Activated CD4-positive, alpha-beta T cell treated with anti-CD3 and anti-CD28 coated beads, Interleukin-2, amount 10 ng/mL, durations not matched to agents 7 days and 5 days (primary cell): ENCODE data around the gene AFAP1L2. TPM values are rescaled to one million over a fixed set of nuclear protein-coding genes. Genes with fewer than 3 reads are reported as not detected.
"Not testable (repeated sequence)": the region's sequence is repeated elsewhere in the genome, so short reads cannot be mapped to it uniquely, and the experiment has no call there.

Source experiments
- CTCF ChIA-PET: fragments of 350-600 bp; sonication (Branson Sonifier 250); formaldehyde crosslinking; loops from one replicate; lab custom pipeline; 2021; ENCODE audit warnings: antibody characterized with exemption; lab: Charles Lee
- POLR2A ChIA-PET: fragments of 350-600 bp; sonication (Branson Sonifier 250); formaldehyde crosslinking; loops from one replicate; lab custom pipeline; 2021; ENCODE audit warnings: antibody characterized with exemption; lab: Charles Lee
- DNase-seq: peaks from one replicate; pipeline ENCODE4 v3.0.0-alpha.2; 2020
- H3K27ac Mint-ChIP-seq: one replicate; pipeline ENCODE4 v1.8.0; 2021; ENCODE audit warnings: mild to moderate bottlenecking, moderate library complexity, mixed read lengths
- H3K27me3 Mint-ChIP-seq: one replicate; pipeline ENCODE4 v1.8.0; 2021; ENCODE audit warnings: mixed read lengths
- H3K36me3 Mint-ChIP-seq: one replicate; pipeline ENCODE4 v1.8.0; 2021; ENCODE audit warnings: low read depth, mixed read lengths
- H3K4me1 Mint-ChIP-seq: one replicate; pipeline ENCODE4 v1.8.0; 2021; ENCODE audit warnings: mixed read lengths
- H3K4me3 Mint-ChIP-seq: one replicate; pipeline ENCODE4 v1.8.0; 2021; ENCODE audit warnings: mild to moderate bottlenecking, moderate library complexity, mixed read lengths
- H3K9me3 Mint-ChIP-seq: one replicate; pipeline ENCODE4 v1.8.0; 2021; ENCODE audit warnings: mixed read lengths
- total RNA-seq, 2 experiments: library from RNA; stranded (reverse); gene quantifications; one replicate each; pipeline ENCODE4 v1.2.3, GENCODE V29; 2021

The AFAP1L2 gene
- total RNA-seq, 2 experiments from 2014 or later, result 1.1 to 1.8 TPM

GRCh38 chr10:114349071-114349470 lies 55.2 kb downstream of the AFAP1L2 start:
- CTCF ChIA-PET, result interaction anchor here (0.6 to 1.6 kb wide), 2 partner anchors 42 to 524 kb away, joined by 3 read pairs; no protein-coding TSS in a partner anchor
- H3K27me3 Mint-ChIP-seq, result not testable (repeated sequence)

DNA sequence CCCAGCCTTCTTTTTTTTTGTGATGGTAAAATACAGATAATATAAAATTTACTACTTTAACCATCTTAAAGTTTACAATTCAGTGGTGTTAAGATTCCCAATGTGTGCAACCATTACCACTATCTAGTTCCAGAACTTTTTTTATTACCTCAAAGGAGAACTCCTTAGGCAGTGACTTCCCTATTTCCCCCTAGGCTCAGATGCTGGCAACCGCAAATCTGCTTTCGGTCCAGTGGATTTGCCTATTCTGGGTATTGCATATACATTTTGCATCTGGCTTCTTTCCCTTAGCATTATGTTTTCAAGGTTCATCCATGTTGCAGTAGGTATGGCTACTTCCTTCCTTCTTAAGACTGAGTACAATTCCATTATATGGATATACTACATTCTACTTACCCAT lies 56.5 kb downstream of the AFAP1L2 start:
- ChIA-PET POLR2A (no interaction called here), CTCF (no interaction called here)
- no peak overlapping the region for H3K27ac Mint-ChIP-seq
- H3K4me1 Mint-ChIP-seq, result no peaks in the 10 kb centered on the region
- H3K27me3 Mint-ChIP-seq, result no peaks in the 10 kb centered on the region
- H3K36me3 Mint-ChIP-seq, result no peaks in the 10 kb centered on the region
- H3K9me3 Mint-ChIP-seq, result no peaks in the 10 kb centered on the region
- no peak for DNase-seq
- H3K4me3 Mint-ChIP-seq, result no peak overlapping the region

More at GRCh38 chr10:114349071-114349470, 55.2 kb downstream of the AFAP1L2 start:
- H3K4me3 Mint-ChIP-seq, H3K9me3 Mint-ChIP-seq, POLR2A ChIA-PET, H3K27ac Mint-ChIP-seq, H3K36me3 Mint-ChIP-seq, DNase-seq, H3K4me1 Mint-ChIP-seq: not testable (repeated sequence)

DNA sequence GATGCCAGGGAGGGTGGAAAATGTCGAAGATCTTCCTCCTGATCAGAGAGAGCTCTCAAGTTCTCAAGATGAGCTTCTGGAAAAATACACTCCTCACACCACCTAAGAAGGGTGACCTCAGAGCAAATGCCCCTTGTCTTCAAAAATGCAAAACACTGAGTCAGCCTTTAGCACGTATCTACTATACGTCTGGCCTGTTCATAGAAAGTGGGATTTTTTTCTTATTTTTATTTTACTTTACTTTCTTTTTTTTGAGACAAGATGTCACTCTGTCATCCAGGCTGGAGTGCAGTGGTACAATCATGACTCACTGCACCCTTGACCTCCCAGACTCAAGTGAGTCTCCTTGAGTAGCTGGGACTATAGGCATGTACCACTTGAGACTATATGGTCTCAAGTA lies 57.1 kb downstream of the AFAP1L2 start:
- POLR2A ChIA-PET, result no interaction called here
- CTCF ChIA-PET, result no interaction called here
- H3K4me3 Mint-ChIP-seq, result no peak overlapping the region
- H3K9me3 Mint-ChIP-seq, result no peaks in the 10 kb centered on the region
- no peak overlapping the region for H3K27ac Mint-ChIP-seq
- DNase-seq, result no peak
- H3K36me3 Mint-ChIP-seq, result no peaks in the 10 kb centered on the region
- H3K27me3 Mint-ChIP-seq, result no peaks in the 10 kb centered on the region
- H3K4me1 Mint-ChIP-seq, result no peaks in the 10 kb centered on the region

GRCh38 chr10:114346176-114347031 lies 57.9 kb downstream of the AFAP1L2 start:
- no peaks in the 10 kb centered on the region for H3K36me3 Mint-ChIP-seq
- no peaks in the 10 kb centered on the region for H3K4me1 Mint-ChIP-seq
- no peak for DNase-seq
- H3K27me3 Mint-ChIP-seq, result no peaks in the 10 kb centered on the region
- no peak overlapping the region for H3K27ac Mint-ChIP-seq
- no peak overlapping the region for H3K4me3 Mint-ChIP-seq
- H3K9me3 Mint-ChIP-seq, result no peaks in the 10 kb centered on the region
- ChIA-PET POLR2A (no interaction called here), CTCF (no interaction called here)

- no peaks in the 10 kb centered on the region for H3K27me3 Mint-ChIP-seq
- POLR2A ChIA-PET, result no interaction called here
- no peak overlapping the region for H3K27ac Mint-ChIP-seq
These were observed 58.6 kb downstream of the AFAP1L2 start for GRCh38 chr10:114345701-114346100.

DNA sequence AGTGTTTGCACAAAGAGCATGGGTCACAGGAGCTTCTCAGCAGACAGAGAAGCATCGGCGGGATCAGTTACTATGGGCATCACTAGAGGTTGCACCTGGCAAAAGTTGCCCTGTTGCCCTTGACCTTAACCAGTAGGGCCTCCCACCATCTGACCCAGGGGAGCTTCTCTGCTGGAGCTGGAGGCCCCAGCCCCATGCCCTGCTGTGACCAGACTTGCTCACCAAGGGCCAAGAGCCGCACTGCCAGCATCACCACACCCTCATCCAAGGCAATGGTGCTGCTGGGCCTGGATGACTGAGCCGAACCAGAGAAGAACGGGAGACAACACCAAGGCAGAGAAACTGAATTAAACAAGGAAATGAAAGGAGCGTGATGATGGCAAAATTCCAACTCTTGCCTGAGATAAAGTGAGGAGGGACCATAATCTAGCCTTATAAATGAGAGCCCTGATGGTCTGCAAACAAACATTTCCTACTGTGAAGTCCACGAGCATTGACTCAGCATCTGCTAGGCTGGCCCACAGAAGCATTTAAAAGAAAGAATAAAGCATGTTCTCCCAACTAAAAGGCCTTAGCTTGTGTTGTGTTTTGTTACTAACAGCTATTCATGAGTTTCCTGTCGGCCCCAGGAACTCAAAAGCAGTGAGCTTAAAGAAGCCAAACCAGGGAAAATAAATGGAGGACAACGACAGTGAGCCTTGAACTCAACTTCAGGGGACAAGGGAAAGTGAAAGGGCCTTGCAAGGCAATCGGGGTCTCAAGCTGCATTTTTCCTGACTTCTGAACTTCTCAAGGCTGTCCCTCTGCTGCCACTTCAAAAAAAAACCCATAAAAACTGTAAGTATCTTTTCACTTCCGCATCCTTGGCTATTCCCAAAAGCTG lies 60.4 kb downstream of the AFAP1L2 start:
- DNase-seq, result no peak
- no peaks in the 10 kb centered on the region for H3K27me3 Mint-ChIP-seq
- no peak overlapping the region for H3K4me3 Mint-ChIP-seq
- H3K9me3 Mint-ChIP-seq, result no peaks in the 10 kb centered on the region
- CTCF ChIA-PET, result interaction anchor here (0.6 to 1.3 kb wide), 2 partner anchors 12 to 40 kb away, joined by 3 to 6 read pairs; no protein-coding TSS in a partner anchor
- H3K4me1 Mint-ChIP-seq, result no peaks in the 10 kb centered on the region
- POLR2A ChIA-PET, result no interaction called here
- no peaks in the 10 kb centered on the region for H3K36me3 Mint-ChIP-seq
- H3K27ac Mint-ChIP-seq, result no peak overlapping the region

More at GRCh38 chr10:114345701-114346100, 58.6 kb downstream of the AFAP1L2 start:
- no peaks in the 10 kb centered on the region for H3K4me1 Mint-ChIP-seq
- no peaks in the 10 kb centered on the region for H3K9me3 Mint-ChIP-seq
- no peak overlapping the region for H3K4me3 Mint-ChIP-seq
- no peaks in the 10 kb centered on the region for H3K36me3 Mint-ChIP-seq
- CTCF ChIA-PET, result no interaction called here
- DNase-seq, result no peak

- ChIA-PET CTCF (interaction anchor here (1.2 kb wide), 1 partner anchor 39 kb away, joined by 3 read pairs; no protein-coding TSS in a partner anchor), POLR2A (no interaction called here)
- H3K4me1 Mint-ChIP-seq, result no peaks in the 10 kb centered on the region
These were observed 61.3 kb downstream of the AFAP1L2 start for GRCh38 chr10:114342976-114343375.

DNA sequence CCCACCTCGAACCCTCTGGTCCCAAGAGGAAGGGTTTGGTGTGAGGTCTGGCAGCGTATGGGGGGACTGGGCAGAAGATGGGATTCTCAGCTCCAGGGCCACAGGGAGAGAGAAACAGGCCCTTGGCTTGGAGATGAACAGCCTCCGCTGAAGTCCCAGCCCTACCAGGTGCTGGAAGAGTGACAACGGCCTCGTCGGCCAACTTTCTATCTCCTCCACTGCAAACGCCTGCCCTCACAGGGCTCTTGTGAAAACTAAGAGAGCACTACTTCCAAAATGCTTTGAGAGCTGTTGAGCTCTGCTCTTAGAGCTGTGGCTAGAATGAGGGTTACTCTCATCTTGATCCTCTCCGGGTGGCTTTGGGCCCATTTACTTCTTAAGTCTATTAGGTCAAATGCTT lies 63.5 kb downstream of the AFAP1L2 start:
- POLR2A ChIA-PET, result no interaction called here
- CTCF ChIA-PET, result interaction anchor here (0.5 kb wide), 1 partner anchor 1972 kb away, joined by 5 read pairs; no protein-coding TSS in a partner anchor
- Mint-ChIP-seq H3K27ac (no peak overlapping the region), H3K4me3 (no peak overlapping the region), H3K4me1 (no peaks in the 10 kb centered on the region), H3K36me3 (no peaks in the 10 kb centered on the region), H3K27me3 (no peaks in the 10 kb centered on the region), H3K9me3 (no peaks in the 10 kb centered on the region)
- DNase-seq, result no peak

More at GRCh38 chr10:114342976-114343375, 61.3 kb downstream of the AFAP1L2 start:
- Mint-ChIP-seq H3K36me3 (no peaks in the 10 kb centered on the region), H3K27ac (no peak overlapping the region), H3K4me3 (no peak overlapping the region), H3K9me3 (no peaks in the 10 kb centered on the region), H3K27me3 (no peaks in the 10 kb centered on the region)
- no peak for DNase-seq

DNA sequence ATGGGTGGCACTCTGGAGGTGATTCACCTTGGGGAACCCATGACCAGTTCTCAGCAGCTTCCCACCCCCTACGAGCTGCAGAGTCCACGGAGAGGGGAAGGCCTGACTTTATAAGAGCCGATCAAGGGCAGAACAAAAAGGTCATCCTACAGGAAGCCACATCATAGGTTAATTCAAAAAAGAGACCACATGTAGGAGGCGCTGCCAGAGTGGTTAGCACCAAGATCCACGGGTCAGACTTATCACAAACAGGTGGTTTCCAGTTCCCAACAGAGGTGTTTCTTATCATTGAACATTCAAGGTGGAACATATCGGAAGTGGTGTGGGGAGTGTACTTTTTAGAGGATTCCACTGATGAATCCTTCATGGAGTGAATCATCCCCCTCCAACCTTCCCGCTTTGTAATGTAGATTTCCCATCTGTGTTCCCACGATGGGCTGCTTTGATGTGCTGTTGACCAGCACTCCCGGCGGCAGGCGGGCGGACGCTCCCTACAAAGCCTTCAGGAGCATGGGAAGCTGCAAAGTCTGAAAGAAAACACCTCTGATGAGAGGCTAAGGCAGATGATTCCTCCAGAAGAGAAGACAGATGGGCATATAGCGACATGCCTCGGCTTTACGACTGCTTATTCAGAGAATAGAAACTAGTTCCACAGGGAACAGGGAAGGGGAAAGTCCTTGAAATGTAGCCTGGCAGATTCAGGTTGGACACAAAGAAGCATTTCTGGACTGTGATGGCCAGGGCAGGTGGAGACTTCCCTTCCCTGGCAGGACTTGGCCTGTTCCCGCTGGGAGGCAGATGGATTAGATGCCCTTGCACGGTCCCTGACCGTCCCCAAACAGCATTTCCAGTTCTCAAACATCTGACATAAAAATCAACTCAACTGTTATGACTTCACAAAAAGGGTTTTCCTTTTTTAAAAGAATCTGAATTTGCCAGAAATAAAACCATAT lies 66.5 kb downstream of the AFAP1L2 start:
- Mint-ChIP-seq H3K27ac (no peak overlapping the region), H3K9me3 (no peaks in the 10 kb centered on the region), H3K36me3 (no peaks in the 10 kb centered on the region), H3K27me3 (peaks cover 3% of the 10 kb centered on the region), H3K4me3 (no peak overlapping the region), H3K4me1 (peaks cover 6% of the 10 kb centered on the region)
- CTCF ChIA-PET, result no interaction called here
- POLR2A ChIA-PET, result no interaction called here
- no peak for DNase-seq

GRCh38 chr10:114336823-114337509 lies 67.3 kb downstream of the AFAP1L2 start:
- Mint-ChIP-seq H3K4me1 (peaks cover 6% of the 10 kb centered on the region), H3K4me3 (no peak overlapping the region), H3K27me3 (peaks cover 3% of the 10 kb centered on the region), H3K36me3 (no peaks in the 10 kb centered on the region), H3K27ac (no peak overlapping the region), H3K9me3 (no peaks in the 10 kb centered on the region)
- POLR2A ChIA-PET, result no interaction called here
- CTCF ChIA-PET, result no interaction called here
- DNase-seq, result no peak

DNA sequence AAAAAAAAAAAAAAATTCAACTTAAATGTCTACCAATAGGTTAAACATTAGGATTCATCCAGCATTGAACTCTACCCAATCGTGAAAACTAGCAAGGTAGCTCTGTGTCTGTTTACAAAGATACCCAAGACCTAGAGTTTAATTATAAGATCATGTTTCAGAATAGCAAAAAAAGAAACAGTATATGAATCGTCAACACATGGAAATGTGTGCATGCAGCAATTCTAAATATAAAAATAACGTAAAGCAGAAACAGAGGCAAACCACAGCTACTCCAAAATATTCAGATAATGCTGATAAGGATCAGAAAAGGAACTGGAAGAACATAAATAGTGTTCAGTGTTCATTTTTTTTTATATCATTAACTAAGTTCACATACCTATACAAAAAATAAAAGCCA lies 68.7 kb downstream of the AFAP1L2 start:
- CTCF ChIA-PET, result interaction anchor here (1.5 kb wide), 1 partner anchor 11 kb away, joined by 3 read pairs; no protein-coding TSS in a partner anchor
- Mint-ChIP-seq H3K4me3 (no peak overlapping the region), H3K27me3 (peaks cover 3% of the 10 kb centered on the region), H3K36me3 (no peaks in the 10 kb centered on the region), H3K27ac (no peak overlapping the region), H3K9me3 (no peaks in the 10 kb centered on the region), H3K4me1 (peaks cover 6% of the 10 kb centered on the region)
- no peak for DNase-seq
- POLR2A ChIA-PET, result no interaction called here
